ENCODE measurements around the gene HAGHL.
"Not testable (repeated sequence)": the region's sequence is repeated elsewhere in the genome, so short reads cannot be mapped to it uniquely, and the experiment has no call there.

Gene HAGHL

GRCh38 chr16:774086-775001 is 47.4 kb downstream of the HAGHL start:
- no peaks in the 10 kb centered on the region for H3K9me3 Mint-ChIP-seq
- H3K4me3 Mint-ChIP-seq = no peak overlapping the region
- H3K27me3 Mint-ChIP-seq = peaks cover 1% of the 10 kb centered on the region
- no peaks in the 10 kb centered on the region for H3K4me1 Mint-ChIP-seq
- H3K27ac Mint-ChIP-seq = no peak overlapping the region
- H3K36me3 Mint-ChIP-seq = no peaks in the 10 kb centered on the region

GRCh38 chr16:775236-775796 is 48.4 kb downstream of the HAGHL start:
- Mint-ChIP-seq H3K27ac (no peak overlapping the region), H3K9me3 (no peaks in the 10 kb centered on the region), H3K36me3 (no peaks in the 10 kb centered on the region), H3K27me3 (peaks cover 1% of the 10 kb centered on the region), H3K4me3 (no peak overlapping the region), H3K4me1 (no peaks in the 10 kb centered on the region)

GRCh38 chr16:776298-776697 is 49.4 kb downstream of the HAGHL start:
- H3K27me3 Mint-ChIP-seq, H3K4me1 Mint-ChIP-seq, H3K9me3 Mint-ChIP-seq, H3K36me3 Mint-ChIP-seq, H3K27ac Mint-ChIP-seq, H3K4me3 Mint-ChIP-seq: not testable (repeated sequence)

- Mint-ChIP-seq H3K9me3 (no peaks in the 10 kb centered on the region), H3K4me1 (no peaks in the 10 kb centered on the region), H3K27me3 (peaks cover 1% of the 10 kb centered on the region), H3K4me3 (no peak overlapping the region), H3K27ac (no peak overlapping the region), H3K36me3 (no peaks in the 10 kb centered on the region)
Measured at GRCh38 chr16:776824-777223, 49.9 kb downstream of the HAGHL start.

GRCh38 chr16:777826-778225 is 50.9 kb downstream of the HAGHL start:
- Mint-ChIP-seq H3K4me3 (no peak overlapping the region), H3K27ac (no peak overlapping the region), H3K9me3 (no peaks in the 10 kb centered on the region), H3K27me3 (peaks cover 1% of the 10 kb centered on the region), H3K4me1 (no peaks in the 10 kb centered on the region), H3K36me3 (no peaks in the 10 kb centered on the region)

GRCh38 chr16:778447-778846 is 51.5 kb downstream of the HAGHL start:
- H3K27ac Mint-ChIP-seq = no peak overlapping the region
- no peak overlapping the region for H3K4me3 Mint-ChIP-seq
- H3K4me1 Mint-ChIP-seq = no peaks in the 10 kb centered on the region
- H3K9me3 Mint-ChIP-seq = no peaks in the 10 kb centered on the region
- no peaks in the 10 kb centered on the region for H3K36me3 Mint-ChIP-seq
- peaks cover 1% of the 10 kb centered on the region for H3K27me3 Mint-ChIP-seq

GRCh38 chr16:778909-779527 is 52.1 kb downstream of the HAGHL start:
- peaks cover 1% of the 10 kb centered on the region for H3K27me3 Mint-ChIP-seq
- H3K27ac Mint-ChIP-seq = no peak overlapping the region
- H3K4me3 Mint-ChIP-seq = no peak overlapping the region
- no peaks in the 10 kb centered on the region for H3K9me3 Mint-ChIP-seq
- H3K4me1 Mint-ChIP-seq = no peaks in the 10 kb centered on the region
- no peaks in the 10 kb centered on the region for H3K36me3 Mint-ChIP-seq

All from activated naive CD4-positive, alpha-beta T cell treated with anti-CD3 and anti-CD28 coated beads, Interleukin-2, amount 50 U/mL, for 24 hours (primary cell).